NCI-H69 (cell line): ENCODE data around the gene NCMAP.

Source experiments
- DNase-seq: peaks from one replicate; lab custom pipeline; 2025; lab: John Stamatoyannopoulos, UW

NCMAP gene

GRCh38 chr1:24570265-24571125 lies 14.6 kb downstream of the NCMAP start:
- no peak for DNase-seq

- DNase-seq = no peak
These were observed 16.4 kb downstream of the NCMAP start for GRCh38 chr1:24572301-24572700.

- DNase-seq = no peak
These were observed 20.2 kb downstream of the NCMAP start for GRCh38 chr1:24575905-24576587.

- DNase-seq = no peak
These were observed 23.0 kb downstream of the NCMAP start for GRCh38 chr1:24578846-24579245.

GRCh38 chr1:24580756-24581155 lies 24.9 kb downstream of the NCMAP start:
- DNase-seq = no peak

- no peak for DNase-seq
These were observed 28.3 kb downstream of the NCMAP start for GRCh38 chr1:24584171-24584647.

- DNase-seq = no peak
These were observed 30.2 kb downstream of the NCMAP start for GRCh38 chr1:24586119-24586518.

- peak; percentile 69 for DNase-seq
These were observed 31.3 kb downstream of the NCMAP start for GRCh38 chr1:24586970-24587820.

GRCh38 chr1:24588573-24588972 lies 32.7 kb downstream of the NCMAP start:
- no peak for DNase-seq

- no peak for DNase-seq
These were observed 33.3 kb downstream of the NCMAP start for GRCh38 chr1:24589200-24589599.

- DNase-seq = no peak
These were observed 35.9 kb downstream of the NCMAP start for GRCh38 chr1:24591781-24592180.

GRCh38 chr1:24594328-24594598 lies 38.4 kb downstream of the NCMAP start:
- no peak for DNase-seq

GRCh38 chr1:24596401-24596880 lies 40.6 kb downstream of the NCMAP start:
- no peak for DNase-seq

- DNase-seq = no peak
These were observed 43.4 kb downstream of the NCMAP start for GRCh38 chr1:24599265-24599664.

GRCh38 chr1:24600551-24600950 lies 44.7 kb downstream of the NCMAP start:
- DNase-seq = no peak

- no peak for DNase-seq
These were observed 49.8 kb downstream of the NCMAP start for GRCh38 chr1:24605534-24606295.

GRCh38 chr1:24606296-24606605 lies 50.4 kb downstream of the NCMAP start:
- DNase-seq = no peak

GRCh38 chr1:24606621-24607020 lies 50.7 kb downstream of the NCMAP start:
- no peak for DNase-seq

GRCh38 chr1:24609949-24610517 lies 54.1 kb downstream of the NCMAP start:
- DNase-seq = no peak

GRCh38 chr1:24619376-24619775 lies 63.5 kb downstream of the NCMAP start:
- DNase-seq = peak; percentile 43

- no peak for DNase-seq
These were observed 64.8 kb downstream of the NCMAP start for GRCh38 chr1:24620678-24621077.

- DNase-seq = no peak
These were observed 65.2 kb downstream of the NCMAP start for GRCh38 chr1:24621121-24621520.
